Measurements from ENCODE around the gene CCDC149.

DNA sequence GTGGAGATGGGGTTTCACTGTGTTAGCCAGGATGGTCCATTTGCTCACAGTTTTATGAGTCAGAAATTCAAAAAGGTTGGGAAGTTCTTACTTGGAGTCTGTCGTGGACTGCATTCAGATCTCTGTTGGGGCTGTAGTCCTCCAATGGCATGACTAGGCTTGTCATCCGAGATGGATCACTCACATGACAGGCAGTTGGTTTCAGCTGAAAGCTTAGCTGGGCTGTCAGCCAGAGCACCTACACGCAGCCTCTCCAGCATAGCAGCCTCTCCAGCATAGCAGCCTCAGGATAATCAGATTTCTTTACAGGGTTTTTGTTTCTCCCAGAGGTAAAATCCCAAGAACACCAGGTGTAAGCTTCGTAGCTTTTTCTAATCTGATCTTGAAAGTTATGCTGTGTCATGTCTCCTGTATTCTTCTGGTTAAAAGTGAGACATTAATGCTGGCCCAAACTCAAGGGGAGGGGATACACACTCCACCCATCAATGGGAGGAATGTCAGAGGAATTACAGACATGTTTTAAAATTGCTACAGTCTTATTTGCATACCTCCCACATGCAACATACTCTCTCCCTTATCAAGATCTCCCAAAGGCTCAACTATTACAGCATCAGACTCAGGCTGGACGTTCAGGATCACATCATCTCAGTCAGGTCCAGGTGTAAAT, 149.1 kb downstream of the CCDC149 start:
- TF ChIP-seq, protein P1, sequence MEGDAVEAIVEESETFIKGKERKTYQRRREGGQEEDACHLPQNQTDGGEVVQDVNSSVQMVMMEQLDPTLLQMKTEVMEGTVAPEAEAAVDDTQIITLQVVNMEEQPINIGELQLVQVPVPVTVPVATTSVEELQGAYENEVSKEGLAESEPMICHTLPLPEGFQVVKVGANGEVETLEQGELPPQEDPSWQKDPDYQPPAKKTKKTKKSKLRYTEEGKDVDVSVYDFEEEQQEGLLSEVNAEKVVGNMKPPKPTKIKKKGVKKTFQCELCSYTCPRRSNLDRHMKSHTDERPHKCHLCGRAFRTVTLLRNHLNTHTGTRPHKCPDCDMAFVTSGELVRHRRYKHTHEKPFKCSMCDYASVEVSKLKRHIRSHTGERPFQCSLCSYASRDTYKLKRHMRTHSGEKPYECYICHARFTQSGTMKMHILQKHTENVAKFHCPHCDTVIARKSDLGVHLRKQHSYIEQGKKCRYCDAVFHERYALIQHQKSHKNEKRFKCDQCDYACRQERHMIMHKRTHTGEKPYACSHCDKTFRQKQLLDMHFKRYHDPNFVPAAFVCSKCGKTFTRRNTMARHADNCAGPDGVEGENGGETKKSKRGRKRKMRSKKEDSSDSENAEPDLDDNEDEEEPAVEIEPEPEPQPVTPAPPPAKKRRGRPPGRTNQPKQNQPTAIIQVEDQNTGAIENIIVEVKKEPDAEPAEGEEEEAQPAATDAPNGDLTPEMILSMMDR (IDR thresholded peaks at IDR 0.05): no peak
- TF ChIP-seq POLR2A (IDR thresholded peaks at IDR 0.05): no peak
